ENCODE measurements around the gene PLEKHG3. TPM values are rescaled to one million over a fixed set of nuclear protein-coding genes. Genes with fewer than 3 reads are reported as not detected.

The PLEKHG3 gene
- polyA plus RNA-seq, 3 donors, result 6.3 to 21.6 (median 13.0) TPM

DNA sequence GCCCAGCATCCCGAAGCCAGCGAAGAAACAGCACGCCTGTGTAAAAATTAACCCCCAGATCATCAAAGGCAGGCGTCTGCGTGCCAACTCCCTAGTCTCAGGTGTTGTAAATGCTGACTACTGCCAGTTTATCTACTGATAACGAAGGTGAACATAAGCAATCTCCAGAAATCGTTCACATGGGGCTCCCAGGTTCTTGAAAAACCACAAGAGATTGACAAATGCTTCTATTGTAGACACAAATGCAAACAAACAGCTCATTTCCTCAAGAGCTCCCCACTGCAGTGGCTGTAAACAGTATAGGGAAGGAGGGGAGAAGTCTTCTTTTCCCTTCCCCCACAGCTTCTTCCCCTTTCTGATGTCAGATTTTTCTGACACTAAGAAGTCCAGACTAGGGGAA lies 5.3 kb upstream of the PLEKHG3 start:
- no peak overlapping the region for H3K9ac ChIP-seq (ENCODE audit: insufficient read depth, low read length, poor library complexity, severe bottlenecking)
- intact Hi-C loops (cut with micrococcal nuclease), result loop anchor here in 1 of 2 donors (1.0 kb wide), 1 partner anchor 9 kb away; no protein-coding TSS in a partner anchor
- H3K36me3 ChIP-seq (replicated peaks in 1 of 2; ENCODE audit: control insufficient read depth in 1 of 2, insufficient read depth in 2 of 2, low read length in 2 of 2), result no peaks in the 10 kb centered on the region
- peak overlapping the region; percentile 85 to 95 (median 89) for H3K27ac Mint-ChIP-seq
- TF ChIP-seq CTCF (IDR thresholded peaks at IDR 0.05), result no peak
- H3K27me3 Mint-ChIP-seq (ENCODE audit: low read depth in 3 of 3), result peaks cover 25 to 35% (median 27%) of the 10 kb centered on the region in 3 donors
- no peaks in the 10 kb centered on the region for H3K9me3 ChIP-seq (replicated peaks in 1 of 2; ENCODE audit: control insufficient read depth in 1 of 2, insufficient read depth in 1 of 2, low read length in 2 of 2)
- H4K20me1 ChIP-seq (ENCODE audit: insufficient read depth, low read length), result no peaks in the 10 kb centered on the region
- peak overlapping the region; percentile 63 for H3K4me2 ChIP-seq (replicated peaks; ENCODE audit: extremely low read depth, low read length, poor library complexity, severe bottlenecking)
- peak; percentile 85 to 95 (median 94) for DNase-seq
- peaks cover 27 to 33% of the 10 kb centered on the region in 2 donors for H3K27me3 ChIP-seq (ENCODE audit: control insufficient read depth in 2 of 2, insufficient read depth in 2 of 2, low read length in 2 of 2)
- no peaks in the 10 kb centered on the region for H3K79me2 ChIP-seq (ENCODE audit: insufficient read depth, low read length)
- H3K4me3 ChIP-seq (replicated peaks in 1 of 3; ENCODE audit: low read depth in 2 of 3, low read length in 3 of 3), result peak overlapping the region in 1 of 3 experiments; percentile 56
- peaks cover 2 to 22% of the 10 kb centered on the region in 2 donors for H3K36me3 Mint-ChIP-seq
- peak overlapping the region; percentile 24 for H2AFZ ChIP-seq (ENCODE audit: insufficient read depth, low read depth, low read length, poor library complexity, severe bottlenecking)
- peaks cover 55% of the 10 kb centered on the region for H3K4me1 Mint-ChIP-seq
- H3K27ac ChIP-seq (ENCODE audit: low read depth in 1 of 2, low read length in 2 of 2), result peak overlapping the region; percentile 47 to 67
- peak overlapping the region; percentile 16 to 73 for H3K4me3 Mint-ChIP-seq
- H3K4me1 ChIP-seq (ENCODE audit: control insufficient read depth in 1 of 2, insufficient read depth in 2 of 2, low read length in 2 of 2), result peaks cover 40 to 42% of the 10 kb centered on the region in 2 donors
- 20% methylated on average over 1 of the region's 7 CpGs for WGBS (ENCODE audit: insufficient coverage)
- peaks cover 0 to 5% (median 0%) of the 10 kb centered on the region in 7 donors for H3K9me3 Mint-ChIP-seq

DNA sequence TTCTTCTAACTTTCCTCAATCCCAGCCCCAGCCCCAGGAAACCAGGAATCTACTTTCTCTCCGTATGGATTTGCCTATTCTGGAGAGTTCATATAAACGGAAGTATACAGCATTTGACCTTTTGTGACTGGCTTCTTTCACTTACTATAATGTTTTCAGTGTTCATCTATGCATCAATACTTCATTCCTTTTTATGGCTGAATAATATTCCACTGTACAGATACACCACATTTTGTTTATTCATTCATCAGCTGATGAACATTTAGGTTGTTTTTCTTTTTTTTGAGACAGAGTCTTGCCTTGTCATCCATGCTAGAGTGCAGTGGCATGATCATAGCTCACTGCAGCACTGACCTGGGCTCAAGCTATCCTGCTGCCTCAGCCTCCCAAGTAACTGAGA lies 3.9 kb upstream of the PLEKHG3 start:
- H3K79me2 ChIP-seq (ENCODE audit: insufficient read depth, low read length), result no peaks in the 10 kb centered on the region
- peaks cover 44 to 54% of the 10 kb centered on the region in 2 donors for H3K4me1 ChIP-seq (ENCODE audit: control insufficient read depth in 1 of 2, insufficient read depth in 2 of 2, low read length in 2 of 2)
- Mint-ChIP-seq H3K27me3 (ENCODE audit: low read depth in 3 of 3) (peaks cover 25 to 43% (median 27%) of the 10 kb centered on the region in 3 donors), H3K4me1 (peaks cover 54% of the 10 kb centered on the region), H3K36me3 (peaks cover 2 to 22% of the 10 kb centered on the region in 2 donors), H3K9me3 (peaks cover 0 to 5% (median 0%) of the 10 kb centered on the region in 7 donors), H3K27ac (peak overlapping the region in 1 of 7 donors; percentile 30), H3K4me3 (no peak overlapping the region)
- peaks cover 27 to 34% of the 10 kb centered on the region in 2 donors for H3K27me3 ChIP-seq (ENCODE audit: control insufficient read depth in 2 of 2, insufficient read depth in 2 of 2, low read length in 2 of 2)
- H3K4me3 ChIP-seq (replicated peaks in 1 of 3; ENCODE audit: low read depth in 2 of 3, low read length in 3 of 3), result no peak overlapping the region
- no peak overlapping the region for H3K9ac ChIP-seq (ENCODE audit: insufficient read depth, low read length, poor library complexity, severe bottlenecking)
- no peak for DNase-seq
- H4K20me1 ChIP-seq (ENCODE audit: insufficient read depth, low read length), result no peaks in the 10 kb centered on the region
- H3K9me3 ChIP-seq (replicated peaks in 1 of 2; ENCODE audit: control insufficient read depth in 1 of 2, insufficient read depth in 1 of 2, low read length in 2 of 2), result no peaks in the 10 kb centered on the region
- no peak overlapping the region for H2AFZ ChIP-seq (ENCODE audit: insufficient read depth, low read depth, low read length, poor library complexity, severe bottlenecking)
- no peaks in the 10 kb centered on the region for H3K36me3 ChIP-seq (replicated peaks in 1 of 2; ENCODE audit: control insufficient read depth in 1 of 2, insufficient read depth in 2 of 2, low read length in 2 of 2)
- no peak overlapping the region for H3K4me2 ChIP-seq (replicated peaks; ENCODE audit: extremely low read depth, low read length, poor library complexity, severe bottlenecking)
- WGBS (ENCODE audit: insufficient coverage), result no CpG with 5 or more reads among the region's 2 CpGs
- intact Hi-C loops (cut with micrococcal nuclease), result no loop called here
- H3K27ac ChIP-seq (ENCODE audit: low read depth in 1 of 2, low read length in 2 of 2), result no peak overlapping the region
- no peak for TF ChIP-seq CTCF (IDR thresholded peaks at IDR 0.05)

Measured in CD14-positive monocyte (primary cell).